Measurements from ENCODE around the gene KIAA0319L. TPM values are rescaled to one million over a fixed set of nuclear protein-coding genes. Genes with fewer than 3 reads are reported as not detected.

KIAA0319L gene
- total and polyA plus RNA-seq, 2 experiments from 2014 or later = 27.2 to 75.1 TPM

- no peak for TF ChIP-seq STAT1 (IDR thresholded peaks at IDR 0.05; ENCODE audit: unreplicated experiment)
- no peak for TF ChIP-seq ZNF462 (CRISPR knock-in tag; IDR thresholded peaks at IDR 0.05)
- no peak overlapping the region for H3K27ac ChIP-seq (ENCODE audit: low read depth)
- no peaks in the 10 kb centered on the region for H3F3A ChIP-seq (replicated peaks; ENCODE audit: low read depth)
- H3K4me2 ChIP-seq = no peak overlapping the region
- H3K27me3 Mint-ChIP-seq (ENCODE audit: insufficient read depth, low read depth, poor library complexity) = no peaks in the 10 kb centered on the region
- peaks cover 2% of the 10 kb centered on the region; the same call in 2 of the 3 replicates for H3K9me3 Mint-ChIP-seq
- no peaks in the 10 kb centered on the region for H3K36me3 ChIP-seq (ENCODE audit: insufficient read depth)
- H3K36me3 Mint-ChIP-seq (ENCODE audit: low read depth) = peaks cover 28% of the 10 kb centered on the region
- H3K9me2 ChIP-seq (ENCODE audit: insufficient read depth) = no peaks in the 10 kb centered on the region
- DNase-seq (ENCODE audit: low spot score) (no peak), ATAC-seq (no peak)
- H2AFZ ChIP-seq = no peak overlapping the region
- no peak overlapping the region for H3K4me3 Mint-ChIP-seq
- no peaks in the 10 kb centered on the region for H3K79me2 ChIP-seq (replicated peaks; ENCODE audit: insufficient read depth)
- H3K4me1 Mint-ChIP-seq = no peaks in the 10 kb centered on the region
- no peaks in the 10 kb centered on the region for H3K4me1 ChIP-seq (ENCODE audit: insufficient read depth)
- no peak overlapping the region for H3K4me3 ChIP-seq
- peaks cover 6% of the 10 kb centered on the region; the same call in 1 of the 2 replicates for H4K20me1 ChIP-seq (replicated peaks; ENCODE audit: insufficient read depth)
- no peak overlapping the region for H3K27ac Mint-ChIP-seq
- no peaks in the 10 kb centered on the region for H3K27me3 ChIP-seq (ENCODE audit: insufficient read depth)
Measured at GRCh38 chr1:35486858-35487408, 70.3 kb downstream of the KIAA0319L start.

GRCh38 chr1:35481229-35481628 is 76.0 kb downstream of the KIAA0319L start:
- H3K27me3 ChIP-seq (ENCODE audit: insufficient read depth) = no peaks in the 10 kb centered on the region
- H4K20me1 ChIP-seq (replicated peaks; ENCODE audit: insufficient read depth) = peaks cover 4% of the 10 kb centered on the region; the same call in 1 of the 2 replicates
- ATAC-seq = no peak
- Mint-ChIP-seq H3K4me1 (no peaks in the 10 kb centered on the region), H3K9me3 (no peaks in the 10 kb centered on the region; the same call in 2 of the 3 replicates), H3K27me3 (ENCODE audit: insufficient read depth, low read depth, poor library complexity) (no peaks in the 10 kb centered on the region), H3K4me3 (no peak overlapping the region), H3K27ac (no peak overlapping the region), H3K36me3 (ENCODE audit: low read depth) (peaks cover 23% of the 10 kb centered on the region)
- 0 out of 2 replicates have a peak, but pooled peaks cover 5% of the 10 kb centered on the region for H3K36me3 ChIP-seq (ENCODE audit: insufficient read depth)
- no peak overlapping the region for H3K27ac ChIP-seq (ENCODE audit: low read depth)
- no peak overlapping the region for H3K4me3 ChIP-seq
- no peaks in the 10 kb centered on the region for H3K79me2 ChIP-seq (replicated peaks; ENCODE audit: insufficient read depth)
- no peaks in the 10 kb centered on the region for H3K4me1 ChIP-seq (ENCODE audit: insufficient read depth)
- H2AFZ ChIP-seq = no peak overlapping the region
- no peak overlapping the region for H3K4me2 ChIP-seq
- no peak for DNase-seq (ENCODE audit: low spot score)
- H3F3A ChIP-seq (replicated peaks; ENCODE audit: low read depth) = no peaks in the 10 kb centered on the region
- no peaks in the 10 kb centered on the region for H3K9me2 ChIP-seq (ENCODE audit: insufficient read depth)
- TF ChIP-seq NANOG (IDR thresholded peaks at IDR 0.05; ENCODE audit: borderline replicate concordance) (no peak), EZH2 (IDR thresholded peaks at IDR 0.05; ENCODE audit: low read depth, unreplicated experiment) (no peak), EZH2phosphoT487 (IDR thresholded peaks at IDR 0.05; ENCODE audit: unreplicated experiment) (no peak), ZNF331 (CRISPR knock-in tag; IDR thresholded peaks at IDR 0.05; ENCODE audit: low read depth) (no peak), CTCF (conservative IDR thresholded peaks at IDR 0.05; ENCODE audit: low read depth in 2 of 2) (no peak), CREB1 (CRISPR knock-in tag; IDR thresholded peaks at IDR 0.05; ENCODE audit: low read depth) (no peak), JUNB (IDR thresholded peaks at IDR 0.05; ENCODE audit: unreplicated experiment) (no peak), POLR2AphosphoS5 (IDR thresholded peaks at IDR 0.05; ENCODE audit: low read depth) (no peak), REST (IDR thresholded peaks at IDR 0.05; ENCODE audit: unreplicated experiment) (no peak)

All from GM23338 (cell line).